ENCODE measurements around the gene SQSTM1. TPM values are rescaled to one million over a fixed set of nuclear protein-coding genes. Genes with fewer than 3 reads are reported as not detected.

SQSTM1 gene
- total and polyA plus RNA-seq, 9 of the 15 experiments (the other 6 are each of a cell fraction or from before 2014, with no cell fraction given), result 5.6 to 148 (median 64.0) TPM

- CTCF ChIA-PET (ENCODE audit: low intra/inter-chr PET ratio), result no interaction called here
- H3K9me3 ChIP-seq (replicated peaks; ENCODE audit: control insufficient read depth, insufficient read depth, low read depth, low read length), result no peaks in the 10 kb centered on the region
- FAIRE-seq, result no peak
- H2AFZ ChIP-seq (ENCODE audit: low read depth, low read length), result no peak overlapping the region
- H3K27ac ChIP-seq (ENCODE audit: extremely low read depth, low read depth, low read length), result peak overlapping the region; percentile 40; the same call in 2 of the 3 replicates
- TF ChIP-seq ZNF644 (tag; IDR thresholded peaks at IDR 0.05; ENCODE audit: low read depth), result no peak
- no peak for TF ChIP-seq ZNF316 (IDR thresholded peaks at IDR 0.05)
- no peak for TF ChIP-seq ZNF324 (CRISPR knock-in tag; IDR thresholded peaks at IDR 0.05)
- peak; percentile 54 for TF ChIP-seq PCBP1 (IDR thresholded peaks at IDR 0.05; ENCODE audit: low read depth, low read length, poor library complexity, severe bottlenecking)
- no peak for TF ChIP-seq SRSF3 (IDR thresholded peaks at IDR 0.05; ENCODE audit: insufficient read depth, low read length)
- 0 out of 2 replicates have a peak, but pooled peaks have one; percentile 13 for TF ChIP-seq VEZF1 (CRISPR knock-in tag; IDR thresholded peaks at IDR 0.05)
- TF ChIP-seq POLR2G (IDR thresholded peaks at IDR 0.05; ENCODE audit: low read depth, low read length), result peak; percentile 47
- no peak for TF ChIP-seq ZNF639 (CRISPR knock-in tag; conservative IDR thresholded peaks at IDR 0.05 in 1 of 2, IDR thresholded peaks at IDR 0.05 in 1 of 2)
- TF ChIP-seq ZNF431 (CRISPR knock-in tag; IDR thresholded peaks at IDR 0.05), result no peak
- TF ChIP-seq ZBTB33 (CRISPR knock-in tag; IDR thresholded peaks at IDR 0.05), result peak; percentile 93
- TF ChIP-seq TCF7L2 (IDR thresholded peaks at IDR 0.05; ENCODE audit: low read depth, low read length), result no peak
- no peak overlapping the region for H3K4me3 ChIP-seq
- no peaks in the 10 kb centered on the region for H3K27me3 ChIP-seq (ENCODE audit: control insufficient read depth in 2 of 2, insufficient read depth in 2 of 2, low read length in 2 of 2)
- ATAC-seq, result no peak
- H3K9ac ChIP-seq (ENCODE audit: insufficient read depth in 1 of 2, low read depth in 2 of 2, low read length in 2 of 2), result no peak overlapping the region
- POLR2A ChIA-PET, result interaction anchor here (1.6 kb wide), 1 partner anchor 11 kb away, joined by 4 read pairs; no protein-coding TSS in a partner anchor
- peaks cover 39% of the 10 kb centered on the region; the same call in 2 of the 3 replicates for H3K36me3 ChIP-seq (ENCODE audit: control insufficient read depth, insufficient read depth, low read length)
- H3K79me2 ChIP-seq (ENCODE audit: control insufficient read depth, insufficient read depth, low read length), result peaks cover 69% of the 10 kb centered on the region
- BruUV-seq (replicated peaks), result no TSS peak
- in situ Hi-C loops (cut with MboI) (no loop called here), intact Hi-C loops (cut with micrococcal nuclease) (no loop called here)
- peaks cover 1% of the 10 kb centered on the region for H3K9me1 ChIP-seq (ENCODE audit: control insufficient read depth, insufficient read depth, low read length)
- H3K4me2 ChIP-seq (ENCODE audit: insufficient read depth, low read length), result no peak overlapping the region
- peaks cover 8% of the 10 kb centered on the region for H4K20me1 ChIP-seq (replicated peaks; ENCODE audit: control insufficient read depth, insufficient read depth, low read length)
- WGBS (ENCODE audit: insufficient coverage, low coverage, missing lambda C conversion rate), result 67% methylated on average over 3 of the region's 72 CpGs
- peaks cover 33 to 72% of the 10 kb centered on the region in 2 experiments for H3K4me1 ChIP-seq (replicated peaks in 1 of 2; ENCODE audit: control insufficient read depth in 2 of 2, insufficient read depth in 2 of 2, low read length in 2 of 2)
- no peak for DNase-seq (ENCODE audit: extremely low read depth in 1 of 4, low spot score in 3 of 4)
These were observed 3.8 kb upstream of the SQSTM1 start for GRCh38 chr5:179816796-179817469.

Measured in K562 (cell line).